Parietal lobe (tissue), 2 donors: Measurements from ENCODE around the gene PATL2. TPM values are rescaled to one million over a fixed set of nuclear protein-coding genes. Genes with fewer than 3 reads are reported as not detected.

ENCODE experiments used
- small RNA-seq: library from RNA; depleted of rRNA; stranded (forward); fragments of <200 nt; gene quantifications from one replicate; pipeline ENCODE3, GENCODE V24; 2014; ENCODE audit warnings: low replicate concordance
- total RNA-seq: library from RNA; depleted of rRNA; stranded (reverse); fragments of >200 nt; gene quantifications from one replicate; pipeline ENCODE4 v1.2.3, GENCODE V29; 2014

Gene PATL2
- 3.4 TPM for total RNA-seq

DNA sequence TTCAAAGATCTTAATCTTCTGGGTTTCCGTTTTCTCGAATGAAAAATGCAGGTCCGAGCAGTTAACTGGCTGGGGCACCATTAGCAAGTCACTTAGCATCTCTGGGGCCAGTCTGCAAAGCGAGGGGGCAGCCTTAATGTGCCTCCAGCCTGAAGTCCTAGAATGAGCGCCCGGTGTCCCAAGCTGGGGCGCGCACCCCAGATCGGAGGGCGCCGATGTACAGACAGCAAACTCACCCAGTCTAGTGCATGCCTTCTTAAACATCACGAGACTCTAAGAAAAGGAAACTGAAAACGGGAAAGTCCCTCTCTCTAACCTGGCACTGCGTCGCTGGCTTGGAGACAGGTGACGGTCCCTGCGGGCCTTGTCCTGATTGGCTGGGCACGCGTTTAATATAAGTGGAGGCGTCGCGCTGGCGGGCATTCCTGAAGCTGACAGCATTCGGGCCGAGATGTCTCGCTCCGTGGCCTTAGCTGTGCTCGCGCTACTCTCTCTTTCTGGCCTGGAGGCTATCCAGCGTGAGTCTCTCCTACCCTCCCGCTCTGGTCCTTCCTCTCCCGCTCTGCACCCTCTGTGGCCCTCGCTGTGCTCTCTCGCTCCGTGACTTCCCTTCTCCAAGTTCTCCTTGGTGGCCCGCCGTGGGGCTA is at the start of gene PATL2, which contains the start of gene B2M:
PATL2 (minus strand) TSS at position 228 of the 647 bp plus-strand sequence. CDS start 34,833 bp downstream, outside the sequence.
B2M (plus strand) TSS at position 422 of the 647 bp plus-strand sequence; CDS start at position 452, 30 bp downstream.

DNA sequence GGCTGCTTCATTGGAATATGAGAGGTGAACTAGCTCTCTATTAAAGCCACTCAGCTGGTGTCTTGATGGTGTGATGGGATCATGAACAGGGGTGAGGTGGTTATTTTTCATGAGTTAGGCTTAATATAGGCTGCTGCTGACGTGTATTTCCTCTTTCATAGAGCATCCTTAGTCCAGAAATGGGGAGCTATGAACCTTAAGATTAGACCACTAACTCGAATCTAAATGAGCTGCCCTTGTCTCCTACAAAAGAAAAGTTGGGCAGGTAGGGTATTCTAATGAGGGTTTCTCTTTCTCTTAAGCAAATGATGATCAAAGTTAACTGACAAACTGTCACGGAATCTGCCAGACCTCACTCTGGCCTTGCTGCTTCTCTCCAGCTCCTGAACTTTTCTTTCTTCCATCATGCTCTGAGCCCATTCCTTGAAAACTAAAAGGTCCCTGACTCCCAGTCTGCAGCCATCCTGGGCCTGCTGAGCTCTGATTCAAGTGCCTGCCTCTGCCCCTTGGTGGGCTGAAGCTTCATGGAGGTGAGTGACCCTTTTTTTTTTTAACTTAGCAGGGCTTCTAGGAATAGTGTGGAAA is 25.1 kb upstream of the PATL2 start, which contains the start of gene TRIM69:
TRIM69 (plus strand) TSS at position 348 of the 585 bp plus-strand sequence; CDS start at position 525, 177 bp downstream.

DNA sequence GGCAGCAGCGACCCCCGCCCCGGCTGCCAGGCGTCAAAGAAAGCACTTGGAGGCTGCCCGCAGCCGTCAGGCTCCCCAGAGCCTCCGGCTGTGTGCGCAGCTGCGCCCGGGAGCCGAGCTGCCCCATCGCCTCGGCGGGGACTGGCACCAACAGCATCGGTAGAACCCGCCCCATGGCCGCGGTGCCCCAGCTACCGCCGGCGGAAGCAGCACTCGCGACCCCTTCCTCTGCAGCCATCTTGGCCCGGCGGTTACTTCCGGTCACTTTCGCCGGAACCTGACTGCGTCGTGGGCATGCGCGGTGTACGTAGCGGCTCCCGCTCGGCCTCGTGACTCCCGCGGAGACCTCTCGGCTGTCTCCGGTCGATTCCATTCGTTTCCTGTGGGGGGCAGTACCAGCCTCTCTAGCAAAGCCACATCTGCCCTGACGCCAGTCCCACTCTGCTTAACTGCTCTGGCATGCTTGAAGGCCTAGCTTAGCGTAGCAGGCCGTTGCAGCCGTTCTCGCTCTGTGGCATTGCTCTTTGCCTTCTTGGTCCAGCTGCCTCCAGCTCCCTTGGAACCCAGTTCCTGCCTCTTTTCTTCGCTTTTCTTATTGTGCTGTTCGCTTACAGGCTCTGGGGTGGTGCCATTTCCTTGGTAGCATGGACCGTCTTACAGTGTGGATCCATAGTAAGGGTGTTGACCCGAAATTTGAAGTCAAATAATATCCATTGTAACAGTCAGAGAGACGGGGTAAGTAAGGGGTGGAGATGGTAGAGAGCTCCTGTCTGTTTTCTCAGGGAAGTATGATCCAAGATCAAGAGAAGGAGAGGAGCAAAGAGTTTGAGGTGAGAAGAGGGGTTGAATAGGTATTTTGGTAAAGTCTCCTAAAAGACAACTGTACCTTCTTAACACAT is 47.5 kb downstream of the PATL2 start, which contains the start of gene SPG11:
SPG11 (minus strand) TSS at position 253 of the 899 bp plus-strand sequence; CDS start at position 238, 15 bp downstream.

Small RNA genes lying within 50 kb of the gene (small RNA-seq; reads per million reads assigned to genes)
- gene RF00019: not detected

Other genes starting within 250 kb of the PATL2 start
- gene EIF3J, start 174.2 kb downstream of the PATL2 start, total RNA-seq: 75.1 TPM
- gene SPG11, start 47.7 kb downstream of the PATL2 start, total RNA-seq: 156 TPM
- 175 TPM for gene B2M, start 194 bp upstream of the PATL2 start, total RNA-seq
- gene TRIM69, start 25.2 kb upstream of the PATL2 start, total RNA-seq: 32.6 TPM
- not detected for gene TERB2, start 245.4 kb upstream of the PATL2 start, total RNA-seq